Peyer's patch (tissue), 4 donors: ENCODE data around the gene NELL1.

Source experiments
- CTCF ChIP-seq, 6 experiments: fragments of 450-650 bp in 4 of 6; fragments of 200-600 bp in 2 of 6; sonication (generic) in 1 of 6; IDR thresholded peaks; one replicate each; pipeline ENCODE4 v1.5.1; 2017 to 2019; ENCODE audit warnings: antibody characterized with exemption in 6 of 6, mild to moderate bottlenecking in 3 of 6, moderate library complexity in 1 of 6
- POLR2A ChIP-seq, 2 donors: fragments of 450-650 bp; IDR thresholded peaks; one replicate each; pipeline ENCODE4 v1.5.1; 2017; ENCODE audit warnings: antibody characterized with exemption in 2 of 2, mild to moderate bottlenecking in 2 of 2, moderate library complexity in 2 of 2

GRCh38 chr11:21007297-21007696, 337.9 kb downstream of the NELL1 start:
- TF ChIP-seq CTCF (IDR thresholded peaks at IDR 0.05) (no peak), POLR2A (IDR thresholded peaks at IDR 0.05) (no peak)
